Loucy (cell line): ENCODE data around the gene STARD10.

ENCODE experiments used
- H2AFZ ChIP-seq: fragments of 200-600 bp; sonication (generic); 2 replicates; pipeline ENCODE4 v1.6.0; 2016; ENCODE audit warnings: antibody characterized with exemption, mild to moderate bottlenecking, low read length, moderate library complexity
- H3F3A ChIP-seq: fragments of 200-600 bp; 2 replicates; pipeline ENCODE4 v1.6.0; 2016; ENCODE audit warnings: antibody characterized with exemption, low read depth, mild to moderate bottlenecking
- H3K27me3 ChIP-seq: fragments of 200-600 bp; sonication (generic); 2 replicates; pipeline ENCODE4 v1.6.1; 2014; ENCODE audit warnings: low read length, mild to moderate bottlenecking; ENCODE audit not compliant: insufficient read depth, poor library complexity, severe bottlenecking
- H3K36me3 ChIP-seq: fragments of 200-600 bp; sonication (generic); 2 replicates; pipeline ENCODE4 v1.6.1; 2016; ENCODE audit warnings: low read length; ENCODE audit not compliant: insufficient read depth
- H3K4me1 ChIP-seq: fragments of 200-600 bp; sonication (generic); 2 replicates; pipeline ENCODE4 v1.5.1; 2014; ENCODE audit warnings: low read length, mild to moderate bottlenecking; ENCODE audit not compliant: insufficient read depth, poor library complexity, severe bottlenecking
- H3K4me2 ChIP-seq: fragments of 200-600 bp; sonication (generic); 2 replicates; pipeline ENCODE4 v1.6.0; 2014; ENCODE audit warnings: antibody characterized with exemption, low read length, low read depth, mild to moderate bottlenecking; ENCODE audit not compliant: poor library complexity, severe bottlenecking
- H3K4me3 ChIP-seq: fragments of 200-600 bp; sonication (generic); 2 replicates; pipeline ENCODE4 v1.5.1; 2014; ENCODE audit warnings: low read length, mild to moderate bottlenecking, mixed read lengths; ENCODE audit not compliant: poor library complexity, severe bottlenecking
- H3K79me2 ChIP-seq: fragments of 200-600 bp; sonication (generic); 2 replicates; pipeline ENCODE4 v1.6.1; 2014; ENCODE audit warnings: low read length; ENCODE audit not compliant: insufficient read depth
- H3K9ac ChIP-seq: fragments of 200-600 bp; sonication (generic); 2 replicates; pipeline ENCODE4 v1.6.0; 2014; ENCODE audit warnings: mild to moderate bottlenecking, low read depth, low read length, moderate library complexity; ENCODE audit not compliant: poor library complexity, severe bottlenecking
- H3K9me2 ChIP-seq: fragments of 200-600 bp; sonication (generic); replicated peaks from 2 replicates; pipeline ENCODE4 v1.6.1; 2016; ENCODE audit warnings: low read depth, low read length, mixed read lengths
- H3K9me3 ChIP-seq: fragments of 200-600 bp; sonication (generic); 2 replicates; pipeline ENCODE4 v1.6.1; 2014; ENCODE audit warnings: mild to moderate bottlenecking, antibody characterized with exemption, low read length, low read depth; ENCODE audit not compliant: insufficient read depth
- H4K20me1 ChIP-seq: fragments of 200-600 bp; sonication (generic); 2 replicates; pipeline ENCODE4 v1.6.0; 2014; ENCODE audit warnings: antibody characterized with exemption, low read length, mild to moderate bottlenecking; ENCODE audit not compliant: insufficient read depth, poor library complexity, severe bottlenecking
- EZH2phosphoT487 ChIP-seq: fragments of 200-600 bp; IDR thresholded peaks from 2 replicates; pipeline ENCODE4 v1.6.1; 2018; ENCODE audit warnings: antibody characterized with exemption, mild to moderate bottlenecking, moderate library complexity, borderline replicate concordance
- TF ChIP-seq, protein P1 (sequence below): fragments of 200-600 bp; sonication (generic); conservative IDR thresholded peaks from 2 replicates; pipeline ENCODE4 v1.5.1; 2014; ENCODE audit warnings: mild to moderate bottlenecking, antibody characterized with exemption, low read length

Gene STARD10

DNA sequence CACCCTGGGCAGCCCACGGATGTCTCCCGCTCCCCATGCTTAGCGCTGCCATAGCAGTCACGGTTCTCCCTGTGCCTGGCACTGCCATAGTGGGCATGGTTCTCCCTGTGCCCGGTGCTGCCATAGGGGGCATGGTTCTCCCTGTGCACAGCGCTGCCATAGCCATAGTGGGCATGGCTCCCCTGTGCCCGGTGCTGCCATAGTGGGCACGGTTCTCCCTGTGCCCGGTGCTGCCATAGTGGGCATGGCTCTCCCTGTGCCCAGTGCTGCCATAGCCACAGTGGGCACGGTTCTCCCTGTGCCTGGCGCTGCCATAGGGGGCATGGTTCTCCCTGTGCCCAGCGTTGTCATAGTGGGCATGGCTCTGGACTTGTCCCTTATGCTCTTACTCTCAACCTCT lies 21.8 kb downstream of the STARD10 start:
- Histone ChIP-seq H3K4me2 (no peak overlapping the region), H3K4me3 (no peak overlapping the region), H3K79me2 (no peaks in the 10 kb centered on the region), H3F3A (no peaks in the 10 kb centered on the region), H3K9me3 (no peaks in the 10 kb centered on the region), H4K20me1 (no peaks in the 10 kb centered on the region), H3K9me2 (no peaks in the 10 kb centered on the region), H3K9ac (no peak overlapping the region), H3K27me3 (no peaks in the 10 kb centered on the region), H2AFZ (no peak overlapping the region), H3K4me1 (peaks cover 25% of the 10 kb centered on the region), H3K36me3 (no peaks in the 10 kb centered on the region)
- no peak for TF ChIP-seq EZH2phosphoT487
- TF ChIP-seq, protein P1, sequence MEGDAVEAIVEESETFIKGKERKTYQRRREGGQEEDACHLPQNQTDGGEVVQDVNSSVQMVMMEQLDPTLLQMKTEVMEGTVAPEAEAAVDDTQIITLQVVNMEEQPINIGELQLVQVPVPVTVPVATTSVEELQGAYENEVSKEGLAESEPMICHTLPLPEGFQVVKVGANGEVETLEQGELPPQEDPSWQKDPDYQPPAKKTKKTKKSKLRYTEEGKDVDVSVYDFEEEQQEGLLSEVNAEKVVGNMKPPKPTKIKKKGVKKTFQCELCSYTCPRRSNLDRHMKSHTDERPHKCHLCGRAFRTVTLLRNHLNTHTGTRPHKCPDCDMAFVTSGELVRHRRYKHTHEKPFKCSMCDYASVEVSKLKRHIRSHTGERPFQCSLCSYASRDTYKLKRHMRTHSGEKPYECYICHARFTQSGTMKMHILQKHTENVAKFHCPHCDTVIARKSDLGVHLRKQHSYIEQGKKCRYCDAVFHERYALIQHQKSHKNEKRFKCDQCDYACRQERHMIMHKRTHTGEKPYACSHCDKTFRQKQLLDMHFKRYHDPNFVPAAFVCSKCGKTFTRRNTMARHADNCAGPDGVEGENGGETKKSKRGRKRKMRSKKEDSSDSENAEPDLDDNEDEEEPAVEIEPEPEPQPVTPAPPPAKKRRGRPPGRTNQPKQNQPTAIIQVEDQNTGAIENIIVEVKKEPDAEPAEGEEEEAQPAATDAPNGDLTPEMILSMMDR: no peak

DNA sequence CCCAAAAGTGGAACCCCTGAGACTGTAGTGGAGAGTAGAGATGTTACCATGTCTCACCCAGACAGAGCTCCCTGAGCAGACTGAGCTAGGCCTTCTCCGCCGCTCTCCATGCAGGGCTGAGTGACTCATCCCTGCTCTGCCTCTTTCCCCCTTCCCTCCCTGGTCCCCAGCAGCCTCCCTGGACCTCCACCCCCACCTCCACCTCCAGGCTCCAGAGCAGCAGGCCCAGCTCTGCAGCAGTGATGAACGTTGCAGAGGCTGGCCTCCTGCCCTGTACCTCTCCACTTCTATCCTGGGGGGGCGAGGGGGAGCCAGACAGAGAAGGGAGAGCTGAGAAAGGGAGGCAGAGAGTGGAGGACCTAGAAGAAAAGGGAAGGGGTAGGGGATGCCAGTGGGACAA lies 22.3 kb downstream of the STARD10 start:
- no peaks in the 10 kb centered on the region for H3K79me2 ChIP-seq
- no peaks in the 10 kb centered on the region for H3K36me3 ChIP-seq
- peaks cover 19% of the 10 kb centered on the region for H3K4me1 ChIP-seq
- no peaks in the 10 kb centered on the region for H4K20me1 ChIP-seq
- H3K9me2 ChIP-seq: no peaks in the 10 kb centered on the region
- no peaks in the 10 kb centered on the region for H3K9me3 ChIP-seq
- no peak for TF ChIP-seq EZH2phosphoT487
- TF ChIP-seq, protein P1: no peak
- no peak overlapping the region for H2AFZ ChIP-seq
- no peaks in the 10 kb centered on the region for H3F3A ChIP-seq
- no peak overlapping the region for H3K4me3 ChIP-seq
- H3K27me3 ChIP-seq: no peaks in the 10 kb centered on the region
- H3K9ac ChIP-seq: no peak overlapping the region
- no peak overlapping the region for H3K4me2 ChIP-seq

DNA sequence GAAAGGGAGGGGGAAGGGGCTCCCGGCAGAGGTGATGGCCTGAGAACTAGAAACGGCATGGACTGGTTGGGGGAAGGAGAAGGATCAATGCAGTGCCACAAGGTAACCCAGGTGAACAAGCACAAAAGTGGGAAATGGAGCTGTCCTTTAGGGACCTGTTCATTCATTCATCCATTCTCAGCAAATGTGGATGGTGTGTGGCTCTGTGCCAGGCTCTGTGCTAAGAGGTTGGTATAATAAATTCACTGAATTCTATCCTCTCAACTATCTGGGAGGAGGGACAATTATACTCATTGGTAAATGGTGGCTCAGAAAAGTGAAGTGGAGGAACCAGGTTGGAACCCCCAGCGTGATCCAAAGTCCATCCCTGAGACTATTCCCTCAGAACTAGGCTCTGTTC lies 23.0 kb downstream of the STARD10 start:
- Histone ChIP-seq H3F3A (no peaks in the 10 kb centered on the region), H3K79me2 (no peaks in the 10 kb centered on the region), H3K4me1 (peaks cover 12% of the 10 kb centered on the region), H3K4me2 (no peak overlapping the region), H3K27me3 (no peaks in the 10 kb centered on the region), H3K36me3 (no peaks in the 10 kb centered on the region), H3K9me3 (no peaks in the 10 kb centered on the region), H3K9ac (no peak overlapping the region), H3K4me3 (no peak overlapping the region), H2AFZ (no peak overlapping the region), H4K20me1 (no peaks in the 10 kb centered on the region), H3K9me2 (no peaks in the 10 kb centered on the region)
- no peak for TF ChIP-seq EZH2phosphoT487
- TF ChIP-seq, protein P1: no peak
